ENCODE results near the gene GLDC.

GLDC gene

GRCh38 chr9:6502399-6502798, 143.1 kb downstream of the GLDC start:
- H3K4me1 ChIP-seq (ENCODE audit: insufficient read depth, low read length), result no peaks in the 10 kb centered on the region
- H3K36me3 ChIP-seq (ENCODE audit: insufficient read depth, low read length), result peaks cover 17% of the 10 kb centered on the region; the same call in 1 of the 2 replicates
- H3K9me3 ChIP-seq (ENCODE audit: control insufficient read depth, insufficient read depth, low read length), result no peaks in the 10 kb centered on the region
- H3K9ac ChIP-seq (ENCODE audit: low read depth, low read length), result no peak overlapping the region

- H3K9me3 ChIP-seq (ENCODE audit: control insufficient read depth, insufficient read depth, low read length), result no peaks in the 10 kb centered on the region
- H3K9ac ChIP-seq (ENCODE audit: low read depth, low read length), result no peak overlapping the region
- peaks cover 21% of the 10 kb centered on the region for H3K36me3 ChIP-seq (ENCODE audit: insufficient read depth, low read length)
- no peaks in the 10 kb centered on the region for H3K4me1 ChIP-seq (ENCODE audit: insufficient read depth, low read length)
These were observed 143.9 kb downstream of the GLDC start for GRCh38 chr9:6501526-6502210.

- Histone ChIP-seq H3K9ac (ENCODE audit: low read depth, low read length) (no peak overlapping the region), H3K36me3 (ENCODE audit: insufficient read depth, low read length) (peaks cover 21% of the 10 kb centered on the region), H3K9me3 (ENCODE audit: control insufficient read depth, insufficient read depth, low read length) (no peaks in the 10 kb centered on the region), H3K4me1 (ENCODE audit: insufficient read depth, low read length) (no peaks in the 10 kb centered on the region)
These were observed 146.5 kb downstream of the GLDC start for GRCh38 chr9:6498982-6499381.

DNA sequence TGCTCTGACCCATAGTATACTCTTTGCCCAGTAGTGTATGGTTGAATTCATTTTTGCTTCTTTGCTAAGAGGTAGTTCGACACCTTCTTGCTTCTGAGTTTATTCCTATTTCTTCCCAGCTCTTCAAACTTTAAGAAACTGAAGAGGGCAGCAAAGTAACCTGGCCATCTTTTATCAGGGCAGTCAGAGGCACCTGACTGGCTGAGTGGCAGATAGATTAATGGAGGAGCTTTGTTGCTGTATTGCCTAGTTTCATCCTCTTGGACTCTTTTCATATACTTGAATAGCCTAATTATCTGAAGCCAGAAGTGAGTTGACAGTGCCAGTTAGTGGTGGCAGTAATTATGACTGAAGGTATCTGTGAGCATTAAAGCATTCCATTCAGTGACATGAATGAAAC, 150.1 kb downstream of the GLDC start:
- Histone ChIP-seq H3K9ac (ENCODE audit: low read depth, low read length) (no peak overlapping the region), H3K4me1 (ENCODE audit: insufficient read depth, low read length) (no peaks in the 10 kb centered on the region), H3K9me3 (ENCODE audit: control insufficient read depth, insufficient read depth, low read length) (no peaks in the 10 kb centered on the region), H3K36me3 (ENCODE audit: insufficient read depth, low read length) (peaks cover 15% of the 10 kb centered on the region)

DNA sequence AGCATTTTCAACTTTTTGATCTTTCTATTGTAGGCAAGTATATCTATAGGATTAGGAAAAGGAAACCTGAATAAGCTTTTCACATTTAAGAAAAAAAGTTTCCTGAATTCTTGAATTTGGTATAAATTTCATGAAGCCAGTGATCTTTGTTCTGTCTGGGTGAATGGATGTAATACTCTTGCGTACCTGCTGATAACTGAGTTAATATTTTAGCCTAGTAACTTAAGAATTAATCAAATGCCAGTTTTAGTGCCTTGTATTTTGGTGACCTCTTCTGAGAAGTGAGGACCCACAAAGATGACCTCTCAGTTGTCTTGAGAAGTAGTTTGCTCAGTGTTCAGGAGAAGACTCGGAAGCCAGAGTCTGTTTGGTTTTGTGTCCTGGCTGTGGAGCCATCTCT, 154.7 kb downstream of the GLDC start:
- peaks cover 3% of the 10 kb centered on the region for H3K36me3 ChIP-seq (ENCODE audit: insufficient read depth, low read length)
- H3K9ac ChIP-seq (ENCODE audit: low read depth, low read length), result no peak overlapping the region
- no peaks in the 10 kb centered on the region for H3K4me1 ChIP-seq (ENCODE audit: insufficient read depth, low read length)
- no peaks in the 10 kb centered on the region for H3K9me3 ChIP-seq (ENCODE audit: control insufficient read depth, insufficient read depth, low read length)

- peaks cover 3% of the 10 kb centered on the region for H3K36me3 ChIP-seq (ENCODE audit: insufficient read depth, low read length)
- H3K4me1 ChIP-seq (ENCODE audit: insufficient read depth, low read length), result no peaks in the 10 kb centered on the region
- H3K9me3 ChIP-seq (ENCODE audit: control insufficient read depth, insufficient read depth, low read length), result no peaks in the 10 kb centered on the region
- H3K9ac ChIP-seq (ENCODE audit: low read depth, low read length), result no peak overlapping the region
These were observed 156.4 kb downstream of the GLDC start for GRCh38 chr9:6489099-6489498.

DNA sequence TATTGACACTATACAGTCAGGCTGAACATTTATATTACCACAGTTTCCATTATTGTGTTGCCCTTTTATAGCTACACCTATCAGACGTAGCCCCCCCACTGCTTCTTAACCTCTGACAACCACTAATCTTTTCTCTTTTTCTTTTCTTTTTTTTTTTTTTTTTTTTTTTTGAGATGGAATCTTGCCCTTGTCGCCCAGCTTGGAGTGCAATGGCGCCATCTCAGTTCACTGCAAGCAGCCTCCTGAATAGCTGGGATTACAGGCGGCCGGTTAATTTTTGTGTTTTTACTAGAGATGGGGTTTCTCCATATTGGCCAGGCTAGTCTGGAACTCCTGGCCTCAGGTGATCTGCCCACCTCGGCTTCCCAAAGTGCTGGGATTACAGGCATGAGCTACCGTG, 157.1 kb downstream of the GLDC start:
- Histone ChIP-seq H3K4me1 (ENCODE audit: insufficient read depth, low read length) (no peaks in the 10 kb centered on the region), H3K9me3 (ENCODE audit: control insufficient read depth, insufficient read depth, low read length) (no peaks in the 10 kb centered on the region), H3K9ac (ENCODE audit: low read depth, low read length) (no peak overlapping the region), H3K36me3 (ENCODE audit: insufficient read depth, low read length) (peaks cover 3% of the 10 kb centered on the region)

GRCh38 chr9:6484210-6484609, 161.3 kb downstream of the GLDC start:
- no peak overlapping the region for H3K9ac ChIP-seq (ENCODE audit: low read depth, low read length)
- H3K36me3 ChIP-seq (ENCODE audit: insufficient read depth, low read length), result peaks cover 6% of the 10 kb centered on the region

More at GRCh38 chr9:6484210-6484609, 161.3 kb downstream of the GLDC start:
- no peaks in the 10 kb centered on the region for H3K9me3 ChIP-seq (ENCODE audit: control insufficient read depth, insufficient read depth, low read length)
- no peaks in the 10 kb centered on the region for H3K4me1 ChIP-seq (ENCODE audit: insufficient read depth, low read length)

Data from ES-I3 (cell line).